MM.1S (cell line): ENCODE data around the gene ZNF438.

Source experiments
- DNase-seq: peaks from one replicate; pipeline ENCODE4 v3.0.0-alpha.2; 2015
- H2AFZ ChIP-seq: fragments of 300-600 bp; sonication (generic); 2 replicates; pipeline ENCODE4 v1.6.0; 2016; ENCODE audit warnings: antibody characterized with exemption, low read length
- H3F3A ChIP-seq: fragments of 300-600 bp; sonication (generic); 2 replicates; pipeline ENCODE4 v1.6.1; 2016; ENCODE audit warnings: mild to moderate bottlenecking, antibody characterized with exemption, low read length, moderate library complexity, mixed read lengths; ENCODE audit not compliant: insufficient read depth
- H3K27ac ChIP-seq: fragments of 300-600 bp; sonication (generic); 2 replicates; pipeline ENCODE4 v1.5.1; 2016; ENCODE audit warnings: mild to moderate bottlenecking, low read length
- H3K27me3 ChIP-seq: fragments of 300-600 bp; sonication (generic); replicated peaks from 2 replicates; pipeline ENCODE4 v1.6.0; 2016; ENCODE audit warnings: low read length; ENCODE audit not compliant: insufficient read depth
- H3K36me3 ChIP-seq: fragments of 300-600 bp; sonication (generic); replicated peaks from 2 replicates; pipeline ENCODE4 v1.6.1; 2016; ENCODE audit warnings: mild to moderate bottlenecking, low read length, mixed read lengths; ENCODE audit not compliant: insufficient read depth
- H3K4me1 ChIP-seq: fragments of 300-600 bp; sonication (generic); 2 replicates; pipeline ENCODE4 v1.6.1; 2016; ENCODE audit warnings: low read length, mixed read lengths
- H3K4me2 ChIP-seq: fragments of 300-600 bp; sonication (generic); 2 replicates; pipeline ENCODE4 v1.6.0; 2016; ENCODE audit warnings: low read depth, low read length
- H3K4me3 ChIP-seq: fragments of 300-600 bp; sonication (generic); 2 replicates; pipeline ENCODE4 v1.5.1; 2016; ENCODE audit warnings: low read length, mixed read lengths
- H3K79me2 ChIP-seq: fragments of 300-600 bp; sonication (generic); 2 replicates; pipeline ENCODE4 v1.6.1; 2016; ENCODE audit warnings: mixed run types, low read length, mixed read lengths
- H3K9ac ChIP-seq: fragments of 300-600 bp; sonication (generic); 2 replicates; pipeline ENCODE4 v1.6.1; 2016; ENCODE audit warnings: low read length, mixed read lengths
- H3K9me2 ChIP-seq: fragments of 300-600 bp; sonication (generic); replicated peaks from 2 replicates; pipeline ENCODE4 v1.6.1; 2016; ENCODE audit warnings: mild to moderate bottlenecking, low read length, mixed read lengths; ENCODE audit not compliant: insufficient read depth
- H3K9me3 ChIP-seq: fragments of 300-600 bp; sonication (generic); replicated peaks from 2 replicates; pipeline ENCODE4 v1.6.1; 2016; ENCODE audit warnings: mild to moderate bottlenecking, low read length, mixed read lengths; ENCODE audit not compliant: insufficient read depth
- H4K20me1 ChIP-seq: fragments of 300-600 bp; sonication (generic); 2 replicates; pipeline ENCODE4 v1.6.1; 2016; ENCODE audit warnings: mild to moderate bottlenecking, low read length, moderate library complexity, mixed read lengths; ENCODE audit not compliant: insufficient read depth
- CTCF ChIP-seq: fragments of 300-600 bp; sonication (generic); IDR thresholded peaks from 2 replicates; pipeline ENCODE4 v1.5.1; 2016; ENCODE audit warnings: antibody characterized with exemption, low read length, mixed read lengths
- EZH2 ChIP-seq: fragments of 300-600 bp; sonication (generic); optimal IDR thresholded peaks from 2 replicates; pipeline ENCODE3; 2017; ENCODE audit warnings: low read depth, mild to moderate bottlenecking, antibody characterized with exemption, low read length, mixed read lengths
- EZH2phosphoT487 ChIP-seq: fragments of 300-600 bp; sonication (generic); IDR thresholded peaks from 2 replicates; pipeline ENCODE4 v1.6.1; 2018; ENCODE audit warnings: antibody characterized with exemption, low read length

The ZNF438 gene

GRCh38 chr10:31011665-31012022 lies 20.0 kb downstream of the ZNF438 start:
- no peaks in the 10 kb centered on the region for H3K36me3 ChIP-seq
- H3K4me1 ChIP-seq, result peaks cover 16% of the 10 kb centered on the region
- no peak overlapping the region for H3K4me3 ChIP-seq
- 0 out of 2 replicates have a peak, but pooled peaks cover 3% of the 10 kb centered on the region for H3F3A ChIP-seq
- H4K20me1 ChIP-seq, result no peaks in the 10 kb centered on the region
- TF ChIP-seq CTCF (no peak), EZH2 (no peak), EZH2phosphoT487 (no peak)
- no peak for DNase-seq
- no peaks in the 10 kb centered on the region for H3K9me2 ChIP-seq
- no peak overlapping the region for H3K4me2 ChIP-seq
- no peaks in the 10 kb centered on the region for H3K27me3 ChIP-seq
- H2AFZ ChIP-seq, result no peak overlapping the region
- H3K9me3 ChIP-seq, result no peaks in the 10 kb centered on the region
- H3K79me2 ChIP-seq, result no peaks in the 10 kb centered on the region
- no peak overlapping the region for H3K9ac ChIP-seq
- H3K27ac ChIP-seq, result no peak overlapping the region

- Histone ChIP-seq H3K9me3 (no peaks in the 10 kb centered on the region), H3K27me3 (no peaks in the 10 kb centered on the region), H2AFZ (no peak overlapping the region), H3K9me2 (no peaks in the 10 kb centered on the region), H3K4me3 (no peak overlapping the region), H3K9ac (no peak overlapping the region), H3K36me3 (no peaks in the 10 kb centered on the region), H4K20me1 (no peaks in the 10 kb centered on the region), H3F3A (0 out of 2 replicates have a peak, but pooled peaks cover 3% of the 10 kb centered on the region), H3K27ac (no peak overlapping the region), H3K79me2 (no peaks in the 10 kb centered on the region), H3K4me1 (peaks cover 16% of the 10 kb centered on the region), H3K4me2 (no peak overlapping the region)
- no peak for TF ChIP-seq CTCF
- DNase-seq, result no peak
Observed at GRCh38 chr10:31011017-31011664, 20.5 kb downstream of the ZNF438 start.

GRCh38 chr10:31010062-31010461 lies 21.6 kb downstream of the ZNF438 start:
- H3K36me3 ChIP-seq, result no peaks in the 10 kb centered on the region
- H3K79me2 ChIP-seq, result no peaks in the 10 kb centered on the region
- H3F3A ChIP-seq, result 0 out of 2 replicates have a peak, but pooled peaks cover 3% of the 10 kb centered on the region
- no peak overlapping the region for H3K27ac ChIP-seq
- H3K9ac ChIP-seq, result no peak overlapping the region
- no peaks in the 10 kb centered on the region for H3K9me3 ChIP-seq
- no peak overlapping the region for H3K4me2 ChIP-seq
- no peaks in the 10 kb centered on the region for H4K20me1 ChIP-seq
- no peak for DNase-seq
- H3K4me3 ChIP-seq, result no peak overlapping the region
- peaks cover 16% of the 10 kb centered on the region for H3K4me1 ChIP-seq
- no peak overlapping the region for H2AFZ ChIP-seq
- TF ChIP-seq CTCF (no peak), EZH2 (no peak), EZH2phosphoT487 (no peak)
- H3K27me3 ChIP-seq, result no peaks in the 10 kb centered on the region
- H3K9me2 ChIP-seq, result no peaks in the 10 kb centered on the region
